T follicular helper cell (primary cell): ENCODE data around the gene GINS2.

Experiments used
- DNase-seq: peaks from one replicate; pipeline ENCODE4 v3.0.0-alpha.2; 2020; ENCODE audit warnings: low read depth

GINS2 gene

GRCh38 chr16:85689950-85690320 is 1.2 kb upstream of the GINS2 start:
- DNase-seq, result no peak

- no peak for DNase-seq
These were observed 663 bp upstream of the GINS2 start for GRCh38 chr16:85689285-85689949.

- DNase-seq, result no peak
These were observed 893 bp downstream of the GINS2 start for GRCh38 chr16:85687651-85688471.

GRCh38 chr16:85686912-85687591 is 1.7 kb downstream of the GINS2 start:
- DNase-seq, result no peak

GRCh38 chr16:85685251-85685650 is 3.5 kb downstream of the GINS2 start:
- no peak for DNase-seq

- no peak for DNase-seq
These were observed 5.4 kb downstream of the GINS2 start for GRCh38 chr16:85683363-85683762.

- no peak for DNase-seq
These were observed 6.2 kb downstream of the GINS2 start for GRCh38 chr16:85682516-85682915.

GRCh38 chr16:85681255-85681654 is 7.5 kb downstream of the GINS2 start:
- DNase-seq, result no peak

- no peak for DNase-seq
These were observed 8.3 kb downstream of the GINS2 start for GRCh38 chr16:85680352-85680944.

- DNase-seq, result no peak
These were observed 8.9 kb downstream of the GINS2 start for GRCh38 chr16:85679870-85680269.

- DNase-seq, result no peak
These were observed 9.9 kb downstream of the GINS2 start for GRCh38 chr16:85678821-85679220.

GRCh38 chr16:85678016-85678415 is 10.7 kb downstream of the GINS2 start:
- no peak for DNase-seq

GRCh38 chr16:85677383-85677967 is 11.3 kb downstream of the GINS2 start:
- no peak for DNase-seq

- DNase-seq, result no peak
These were observed 12.3 kb downstream of the GINS2 start for GRCh38 chr16:85676466-85676865.

GRCh38 chr16:85675251-85675874 is 13.4 kb downstream of the GINS2 start:
- no peak for DNase-seq

- DNase-seq, result no peak
These were observed 13.9 kb downstream of the GINS2 start for GRCh38 chr16:85674828-85675227.

GRCh38 chr16:85674418-85674755 is 14.4 kb downstream of the GINS2 start:
- DNase-seq, result no peak

GRCh38 chr16:85673529-85674417 is 15.0 kb downstream of the GINS2 start:
- no peak for DNase-seq

GRCh38 chr16:85670840-85671239 is 17.9 kb downstream of the GINS2 start:
- no peak for DNase-seq

GRCh38 chr16:85668676-85669424 is 19.9 kb downstream of the GINS2 start:
- no peak for DNase-seq
